Nucleus accumbens (tissue), 56 donors: ENCODE results near the gene ESPNL.
A peak's percentile ranks its signal among the peaks of the same experiment; 100 is the strongest.

ENCODE experiments used
- DNase-seq, 56 donors: peaks; one replicate each; lab custom pipeline; 2025; lab: John Stamatoyannopoulos, UW

Gene ESPNL

DNA sequence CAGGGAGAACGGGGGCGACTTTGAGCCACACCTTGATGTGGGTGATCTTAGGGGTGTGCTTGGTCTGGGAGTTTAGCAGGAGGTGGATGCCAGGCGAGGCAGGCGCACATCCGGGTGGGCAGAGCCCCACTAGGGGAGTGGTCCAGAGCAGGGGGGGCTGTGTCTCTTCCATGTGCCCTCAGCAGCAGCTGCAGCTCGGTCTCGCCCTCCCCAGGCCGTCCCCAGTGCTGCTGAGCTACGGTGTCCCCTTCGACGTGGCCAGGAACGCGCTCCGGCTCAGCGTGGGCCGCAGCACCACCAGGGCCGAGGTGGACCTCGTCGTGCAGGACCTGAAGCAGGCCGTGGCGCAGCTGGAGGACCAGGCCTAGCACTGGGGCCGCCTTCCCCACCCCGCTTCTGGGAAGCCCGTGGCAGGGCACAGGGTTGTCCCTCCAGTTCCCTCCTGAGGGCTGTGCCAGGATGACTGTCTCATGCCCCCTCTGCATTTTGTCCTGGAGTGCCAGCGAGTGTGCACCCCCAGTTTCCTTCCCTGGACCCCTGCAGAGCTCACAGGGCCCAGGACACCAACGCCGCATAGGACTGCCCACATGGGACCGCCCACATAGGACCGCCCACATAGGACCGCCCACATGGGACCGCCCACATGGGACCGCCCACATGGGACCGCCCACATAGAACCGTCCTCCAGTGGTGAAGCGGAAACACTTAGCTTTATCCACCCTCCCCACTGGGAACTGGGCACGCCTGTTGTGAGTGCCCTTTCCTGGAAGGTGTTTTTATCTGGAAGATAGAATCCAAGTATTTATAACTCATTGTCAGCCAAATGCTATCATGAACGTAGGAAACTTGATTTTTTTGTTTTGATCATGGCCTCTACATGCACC, 1.9 kb upstream of the ESPNL start:
- DNase-seq, result peak in 5 of 56 donors; percentile 10 to 41 (median 17)

DNA sequence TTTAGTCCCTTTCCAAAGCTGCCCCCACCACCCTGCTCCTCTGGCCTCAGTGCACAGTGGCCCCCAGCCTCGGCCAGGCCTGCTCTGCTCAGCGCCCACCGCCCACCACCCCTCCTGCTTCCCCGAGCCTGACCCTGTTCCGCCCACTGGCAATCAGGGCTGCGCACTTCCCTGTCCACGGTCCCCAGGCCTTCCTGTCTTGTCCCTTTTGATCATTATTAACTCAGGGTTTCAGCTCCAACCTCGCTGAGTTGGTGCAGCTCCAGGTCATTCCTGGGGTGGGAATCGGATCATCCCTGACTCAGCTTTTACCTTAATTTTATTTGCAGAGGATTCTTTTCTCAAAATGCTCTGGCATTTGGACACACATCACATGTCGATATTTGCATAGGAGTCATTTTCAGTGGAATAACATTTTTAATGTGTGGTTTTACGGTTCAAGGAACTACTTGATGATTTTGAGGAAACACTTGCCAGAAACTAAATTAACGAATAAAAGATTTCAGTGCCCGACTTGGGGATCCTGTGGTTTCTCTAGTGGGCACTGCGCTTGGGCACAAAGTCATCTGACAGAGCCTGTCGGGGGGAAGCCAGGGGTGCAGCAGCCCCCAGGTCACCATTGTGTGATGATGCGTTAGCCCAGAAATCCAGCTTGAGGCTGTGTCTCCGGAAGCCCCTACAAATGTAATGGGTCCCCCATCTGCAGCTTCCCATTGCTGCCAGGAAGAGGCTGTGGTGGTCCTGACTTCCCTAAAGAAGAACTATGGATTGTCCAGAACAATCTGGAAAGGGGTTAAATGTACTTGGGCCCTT, 1.0 kb upstream of the ESPNL start:
- no peak for DNase-seq

DNA sequence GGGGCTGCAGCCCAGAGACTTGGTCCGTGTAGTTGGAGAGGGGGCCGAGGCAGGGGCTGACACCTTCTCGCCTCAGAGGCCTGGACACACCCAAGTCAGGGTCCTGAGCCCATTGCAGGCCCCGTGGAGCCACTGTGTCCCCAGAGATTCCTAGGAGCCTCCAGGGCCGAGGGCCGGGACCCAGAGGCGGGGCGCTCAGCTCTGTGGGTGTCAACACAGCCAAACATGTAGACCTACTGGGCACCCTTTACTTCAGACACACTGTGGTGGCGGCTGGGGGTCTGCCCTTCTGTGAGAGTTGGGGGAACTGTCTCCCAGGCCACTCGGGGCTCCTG, 459 bp upstream of the ESPNL start:
- no peak for DNase-seq

DNA sequence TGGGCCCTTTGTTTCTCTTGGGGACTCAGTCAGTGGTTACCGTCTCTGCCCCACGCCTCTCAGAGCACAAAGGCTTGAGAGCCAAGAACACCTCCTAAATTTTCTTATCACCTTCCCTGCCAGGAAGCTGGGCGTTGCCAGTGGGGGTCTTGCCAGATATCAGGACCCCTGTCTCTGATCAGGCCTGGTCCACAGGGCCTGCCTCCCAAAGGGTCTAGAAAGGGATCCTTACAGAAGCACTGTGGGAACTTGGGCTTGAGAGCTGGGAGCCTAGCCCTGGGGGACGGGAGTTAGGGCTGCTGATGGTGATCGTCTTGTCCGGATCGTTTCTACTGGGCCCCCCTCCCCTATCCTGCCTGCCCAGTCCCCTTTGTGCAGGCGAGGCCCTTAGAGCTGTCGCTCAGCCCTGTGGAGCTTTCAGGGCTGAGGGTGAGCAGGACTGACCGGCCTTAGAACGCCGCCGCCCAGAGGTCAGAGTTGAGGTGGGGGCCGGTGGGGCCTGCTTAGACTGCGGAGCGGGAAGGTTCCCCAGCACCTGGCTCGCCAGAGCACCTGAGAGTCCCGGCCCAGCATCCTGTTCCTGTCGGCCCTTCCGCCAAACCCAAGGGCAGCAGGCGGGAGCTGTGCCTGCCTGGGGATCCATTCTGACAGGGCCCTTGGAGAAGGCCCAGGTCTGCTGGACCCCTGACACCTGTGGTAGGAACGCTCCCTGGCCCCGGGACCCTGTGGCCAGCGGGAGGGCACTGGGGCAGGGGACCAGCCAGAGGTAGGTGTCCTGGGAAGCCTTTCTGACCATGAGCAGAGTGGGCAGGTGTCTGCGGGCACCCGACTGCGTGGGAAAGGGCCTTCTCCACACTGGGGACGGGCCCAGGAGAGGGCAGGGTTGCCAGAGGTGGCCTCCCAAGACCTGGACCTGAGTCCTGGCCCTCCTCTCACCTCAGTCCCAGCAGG, 956 bp downstream of the ESPNL start:
- no peak for DNase-seq

DNA sequence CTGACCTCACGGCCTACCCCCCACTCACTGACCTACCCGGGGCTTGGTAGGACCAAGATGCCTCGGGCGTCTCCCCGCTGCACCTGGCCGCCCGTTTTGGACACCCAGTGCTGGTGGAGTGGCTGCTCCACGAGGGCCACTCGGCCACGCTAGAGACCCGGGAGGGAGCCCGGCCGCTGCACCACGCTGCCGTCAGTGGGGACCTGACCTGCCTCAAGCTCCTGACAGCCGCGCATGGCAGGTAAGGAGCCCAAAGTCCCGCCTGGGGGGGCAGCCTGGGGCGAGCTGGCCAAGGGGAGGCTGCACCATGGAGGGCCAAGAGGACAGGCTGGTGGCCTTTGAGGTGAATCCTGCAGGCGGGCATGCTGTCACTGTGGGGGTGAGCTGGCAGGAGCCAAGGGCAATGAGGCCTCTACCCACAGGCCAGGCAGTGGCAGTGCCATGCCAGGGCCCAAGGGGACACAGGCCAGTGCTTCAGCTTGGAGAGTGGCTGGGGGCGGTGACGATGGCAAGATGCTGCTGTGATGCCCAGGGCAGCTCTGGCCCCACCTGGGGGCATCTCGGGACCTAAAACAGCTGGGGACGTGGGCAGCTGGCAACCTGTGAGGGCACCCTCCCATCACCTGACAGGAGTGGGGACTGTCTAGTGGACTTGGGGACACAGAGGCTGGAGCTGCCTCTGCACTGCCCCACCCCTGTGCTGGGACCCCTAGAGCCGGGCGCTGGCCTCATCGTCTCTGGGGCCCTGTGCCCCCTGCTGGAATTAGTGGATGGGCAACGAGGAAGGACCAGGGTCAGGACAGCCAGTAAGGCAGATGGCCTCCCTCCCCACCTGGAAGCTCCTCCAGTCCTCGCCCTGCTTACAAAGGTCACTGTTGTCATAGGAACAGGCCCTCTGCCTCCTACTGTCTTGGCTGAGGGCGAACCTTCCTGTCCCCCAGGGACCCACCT, 2.0 kb downstream of the ESPNL start:
- no peak for DNase-seq

DNA sequence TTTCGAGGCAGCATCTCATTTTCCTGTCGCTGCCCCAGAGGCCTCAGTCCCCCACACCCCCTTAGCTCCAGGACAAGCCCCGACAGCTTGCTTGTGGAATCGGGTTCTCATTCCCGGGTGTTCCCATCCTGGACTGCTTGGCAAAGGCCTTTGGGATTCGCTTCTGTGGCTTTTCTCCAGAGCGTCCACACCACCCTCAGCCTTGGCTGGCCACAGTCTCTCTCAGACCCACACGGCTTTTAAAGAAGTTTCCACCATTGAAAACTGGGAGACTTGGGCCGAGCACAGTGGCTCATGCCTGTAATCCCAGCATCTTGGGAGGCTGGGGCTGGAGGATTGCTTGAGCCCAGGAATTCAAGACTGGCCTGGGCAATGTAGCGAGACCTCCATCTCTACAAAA, 2.7 kb downstream of the ESPNL start:
- DNase-seq, result no peak

DNA sequence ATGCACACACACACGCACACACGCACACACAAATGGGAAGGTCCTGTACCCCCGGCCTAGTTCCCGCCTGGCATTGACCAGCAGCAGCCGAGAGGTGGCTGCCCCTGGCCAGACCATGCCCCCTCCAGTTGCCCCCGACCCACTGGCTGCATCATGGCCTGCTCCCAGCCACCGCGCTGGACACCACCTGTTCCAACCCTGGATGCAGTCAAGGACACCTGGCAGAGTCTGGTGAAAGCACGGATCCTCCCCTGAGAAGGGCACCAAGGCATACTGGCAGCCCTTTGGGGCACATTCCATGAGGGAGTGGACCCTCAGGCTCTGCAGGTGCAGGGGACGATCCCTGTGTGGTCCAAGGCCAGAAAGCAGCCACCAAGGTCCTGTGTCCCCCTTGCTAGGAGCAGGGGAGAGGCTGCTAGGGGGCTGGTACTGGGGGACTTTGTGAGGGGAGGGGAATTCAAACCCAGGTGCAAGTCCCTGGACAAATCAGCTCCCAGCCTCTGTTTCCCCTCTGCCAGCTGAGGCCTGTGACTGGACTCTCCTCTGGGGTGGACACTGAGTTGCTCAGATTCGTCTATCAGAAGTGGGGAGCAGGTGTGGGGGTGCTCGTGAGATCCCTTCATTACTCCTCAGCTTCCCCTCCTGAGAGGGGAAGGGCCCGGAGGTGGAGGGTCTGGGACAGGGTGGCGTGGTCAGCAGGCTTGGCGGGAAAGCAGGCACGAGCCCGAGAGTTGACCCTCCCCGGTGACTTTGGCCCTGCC, 3.5 kb downstream of the ESPNL start:
- DNase-seq, result no peak

DNA sequence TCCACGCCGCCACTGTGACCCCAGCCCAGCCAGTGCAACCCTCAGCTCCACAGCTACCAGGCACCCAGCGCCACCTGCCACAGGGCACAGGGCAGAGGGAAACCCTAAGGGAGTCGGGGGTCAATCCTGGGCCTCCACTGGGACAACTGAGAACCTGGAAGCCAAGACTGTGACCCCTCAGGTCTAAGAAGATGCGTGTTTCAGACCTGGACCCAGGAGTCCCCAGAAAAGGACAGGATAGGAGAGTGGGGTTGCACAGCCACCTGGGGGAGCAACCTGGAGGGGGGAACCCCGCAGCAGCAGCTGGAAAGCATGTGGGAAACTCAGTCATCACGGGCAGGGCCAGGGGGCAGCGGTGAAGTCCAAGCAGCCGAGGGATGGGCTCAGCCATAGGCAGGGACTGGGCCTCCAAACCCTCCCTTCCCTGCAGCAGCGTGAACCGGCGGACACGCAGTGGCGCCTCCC, 4.1 kb downstream of the ESPNL start:
- DNase-seq, result no peak

DNA sequence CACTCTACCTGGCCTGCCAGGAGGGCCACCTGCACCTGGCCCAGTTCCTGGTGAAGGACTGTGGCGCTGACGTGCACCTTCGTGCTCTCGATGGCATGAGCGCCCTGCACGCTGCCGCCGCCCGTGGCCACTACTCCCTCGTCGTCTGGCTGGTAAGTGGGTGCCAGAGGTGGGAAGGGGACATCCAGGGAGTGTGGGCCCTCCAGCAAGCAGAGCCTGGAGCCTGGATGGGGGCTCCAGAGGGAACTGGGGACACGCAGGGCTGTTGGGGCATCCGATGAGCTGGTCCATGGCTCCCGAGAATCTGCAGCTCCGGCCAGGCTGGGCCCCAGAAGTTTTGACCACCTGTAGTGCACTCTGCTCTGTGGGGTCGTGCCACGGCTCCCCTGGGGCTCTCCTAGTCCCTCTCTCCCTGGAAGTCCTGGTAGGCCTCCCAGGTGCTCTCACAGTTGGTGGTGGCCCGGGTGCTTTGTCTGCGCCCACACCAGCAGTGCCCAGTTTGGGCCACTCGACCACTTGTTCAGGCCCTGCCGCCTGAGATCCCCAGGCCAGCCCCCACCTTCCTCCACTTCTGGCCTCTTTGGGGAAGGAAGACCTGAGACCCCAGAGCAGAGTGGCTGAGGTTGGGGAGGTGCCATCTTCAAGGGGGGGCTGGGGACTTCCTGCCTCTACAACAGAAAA, 4.7 kb downstream of the ESPNL start:
- no peak for DNase-seq

DNA sequence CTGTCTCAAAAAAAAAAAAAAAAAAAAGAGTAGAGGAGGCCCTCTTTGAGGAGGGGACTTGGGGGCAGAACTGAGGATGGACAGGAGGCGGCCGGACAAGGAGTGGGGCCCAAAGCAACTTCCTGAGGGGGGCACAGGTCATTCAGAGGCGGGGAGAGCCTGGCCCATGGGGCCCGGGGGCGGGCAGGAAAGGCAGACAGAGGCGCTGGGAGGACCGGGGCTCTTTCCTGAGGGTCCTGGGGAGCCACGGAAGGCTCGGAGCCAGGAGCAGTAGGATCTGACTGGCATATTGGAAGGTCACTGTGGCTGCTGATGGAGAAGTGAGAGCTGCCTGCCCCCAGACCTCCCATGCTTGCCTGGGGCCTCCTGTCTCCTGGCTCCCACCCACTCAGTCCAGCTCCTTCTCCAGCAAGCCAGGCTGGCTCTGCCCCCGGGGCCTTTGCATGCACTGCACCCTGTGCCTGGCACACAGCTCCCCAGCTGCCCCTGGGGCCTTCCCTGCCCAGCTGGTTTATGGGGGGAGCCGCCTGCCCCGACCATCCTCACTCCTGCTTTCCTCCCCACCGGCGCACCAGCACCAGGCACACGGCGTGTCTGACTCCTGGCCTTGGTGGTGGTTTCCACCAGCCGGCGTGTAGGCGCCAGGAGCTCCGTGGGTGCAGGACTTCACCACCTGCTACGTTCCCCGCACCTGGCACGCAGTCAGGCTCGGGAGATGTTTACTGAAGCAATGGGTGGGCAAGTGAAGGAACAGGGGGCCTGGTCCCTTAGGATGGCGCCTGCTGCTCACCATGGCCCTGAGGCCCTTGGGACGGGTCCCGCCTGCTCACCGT, 5.6 kb downstream of the ESPNL start:
- no peak for DNase-seq

DNA sequence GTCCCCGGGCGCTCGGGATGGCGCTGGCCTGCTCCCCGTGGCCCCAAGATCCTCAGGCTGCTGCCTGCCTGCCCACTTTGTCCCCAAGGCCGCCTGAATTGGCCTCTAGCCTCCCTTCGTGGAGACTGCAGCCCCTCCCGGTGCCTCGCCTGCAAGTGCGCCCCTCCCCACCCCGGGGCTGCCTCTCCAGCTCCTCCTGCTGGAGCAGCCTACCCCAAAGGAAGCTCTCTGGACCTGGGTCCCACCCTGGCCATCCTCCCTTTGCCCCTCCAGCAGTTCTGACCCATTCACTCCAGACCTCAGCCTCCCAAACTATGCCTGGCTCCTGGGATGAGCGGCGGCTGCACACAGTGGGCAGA, 6.2 kb downstream of the ESPNL start:
- no peak for DNase-seq

DNA sequence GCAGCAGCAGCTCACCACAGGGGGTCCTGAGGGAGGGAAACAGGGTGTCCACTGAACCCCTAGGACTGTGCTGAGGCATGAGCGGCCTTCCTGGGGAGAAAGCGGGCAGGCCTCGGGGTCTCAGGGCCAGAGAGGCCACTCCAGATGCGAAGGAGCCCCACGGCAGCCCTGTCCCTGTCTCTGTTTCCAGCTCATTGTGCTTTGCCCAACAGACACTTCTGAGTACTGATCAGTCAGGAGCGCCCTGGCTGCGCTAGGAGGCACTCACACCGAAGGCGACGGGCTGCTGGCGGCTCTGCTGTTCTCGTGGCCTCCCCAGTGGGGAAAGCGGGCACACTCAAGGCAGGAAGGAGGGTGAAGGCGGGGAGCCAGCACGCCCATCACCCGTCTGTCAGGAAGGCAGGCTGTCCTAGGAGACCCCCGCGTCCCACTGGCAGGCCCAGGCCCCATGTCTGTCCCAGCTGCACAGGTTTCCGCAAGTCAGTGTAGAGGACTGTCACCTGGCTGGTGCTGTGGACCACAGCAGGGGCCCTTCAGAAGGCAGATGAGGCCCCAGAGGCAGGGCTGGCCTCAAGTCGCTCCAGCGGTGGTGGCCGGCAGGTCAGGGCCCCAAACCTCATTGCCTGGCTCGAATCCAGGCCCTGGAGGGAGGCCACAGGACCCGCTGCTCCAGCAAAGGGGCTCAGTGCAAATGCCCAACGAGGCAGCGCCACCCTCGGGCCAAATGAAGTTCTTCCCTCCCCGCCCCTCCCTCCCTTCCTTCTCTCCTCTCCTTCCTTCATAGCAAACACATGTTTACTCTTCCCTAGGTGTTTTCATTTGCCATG, 6.8 kb downstream of the ESPNL start:
- no peak for DNase-seq

DNA sequence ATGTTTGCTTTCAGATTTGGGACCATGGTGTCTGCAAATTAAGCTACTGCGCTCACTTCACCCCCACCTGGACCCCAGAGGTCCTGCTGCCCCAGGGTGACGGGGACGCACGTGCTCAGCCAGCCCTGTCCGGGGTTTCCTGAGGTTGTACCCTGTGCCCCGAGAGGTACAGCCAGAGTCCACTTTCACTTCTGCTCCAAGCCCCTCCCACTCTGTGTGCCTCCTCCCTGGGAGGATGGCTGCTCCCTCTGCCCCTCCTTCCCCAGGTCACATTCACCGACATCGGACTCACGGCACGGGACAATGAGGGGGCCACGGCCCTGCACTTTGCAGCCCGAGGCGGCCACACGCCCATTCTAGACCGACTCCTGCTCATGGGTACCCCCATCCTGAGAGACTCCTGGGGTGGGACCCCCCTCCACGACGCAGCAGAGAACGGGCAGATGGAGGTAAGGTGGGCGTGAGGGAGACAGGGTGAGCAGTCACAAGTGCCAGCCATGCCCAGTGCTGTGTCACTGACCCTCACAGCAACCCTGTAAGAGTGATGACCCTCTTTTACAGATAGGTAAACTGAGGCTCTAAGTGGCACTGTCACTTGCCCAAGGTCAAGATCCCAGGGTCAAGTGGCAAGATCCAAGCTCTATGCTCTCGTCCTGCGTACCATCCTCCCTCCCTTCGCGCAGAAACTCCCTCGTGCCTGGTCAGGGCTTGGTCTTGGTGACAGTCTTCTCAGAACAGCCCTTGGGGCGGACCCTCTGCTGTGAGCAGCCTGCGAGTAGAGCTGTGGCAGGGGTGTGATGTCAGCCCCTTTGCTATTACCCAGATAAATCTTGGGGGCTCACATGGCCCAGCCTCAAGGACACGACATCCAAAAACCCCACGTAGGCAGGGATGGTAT, 7.6 kb downstream of the ESPNL start:
- no peak for DNase-seq

DNA sequence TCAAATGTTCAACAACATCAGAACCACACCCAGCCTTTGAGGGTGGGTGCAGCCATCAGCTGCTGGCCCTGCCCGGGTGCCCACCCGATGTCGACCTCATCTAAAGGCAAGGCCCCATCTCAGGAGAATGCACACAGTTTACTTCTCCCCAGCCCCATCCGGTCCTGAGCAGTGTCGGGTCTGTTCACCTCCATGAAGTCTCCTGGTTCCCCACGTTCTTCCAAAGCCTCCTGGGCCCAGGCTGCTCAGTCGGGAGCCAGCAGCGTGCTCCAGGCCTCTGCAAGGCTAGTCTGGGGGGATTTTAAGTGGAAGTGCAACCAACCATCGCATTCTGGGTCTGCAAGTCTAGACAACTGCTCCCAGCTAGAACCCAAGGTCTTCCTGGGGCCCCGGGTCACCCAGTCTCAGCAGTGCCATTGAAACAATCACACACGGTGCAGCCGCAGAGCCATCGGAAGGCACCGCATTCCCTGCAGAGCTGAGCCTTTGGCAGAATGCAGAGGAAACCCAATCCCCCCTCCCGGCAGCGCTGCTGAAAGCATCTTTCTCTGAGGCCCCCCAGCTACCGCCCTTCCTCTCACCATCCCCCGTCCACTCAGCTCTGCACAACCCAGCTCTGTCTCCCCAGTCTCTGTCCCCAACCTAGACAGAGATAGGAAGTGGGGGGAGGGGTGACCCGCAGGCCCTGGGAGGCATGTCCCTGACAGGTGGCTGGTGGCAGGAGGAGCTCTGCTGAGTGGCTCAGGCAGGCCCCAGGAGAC, 8.5 kb downstream of the ESPNL start:
- DNase-seq, result no peak

DNA sequence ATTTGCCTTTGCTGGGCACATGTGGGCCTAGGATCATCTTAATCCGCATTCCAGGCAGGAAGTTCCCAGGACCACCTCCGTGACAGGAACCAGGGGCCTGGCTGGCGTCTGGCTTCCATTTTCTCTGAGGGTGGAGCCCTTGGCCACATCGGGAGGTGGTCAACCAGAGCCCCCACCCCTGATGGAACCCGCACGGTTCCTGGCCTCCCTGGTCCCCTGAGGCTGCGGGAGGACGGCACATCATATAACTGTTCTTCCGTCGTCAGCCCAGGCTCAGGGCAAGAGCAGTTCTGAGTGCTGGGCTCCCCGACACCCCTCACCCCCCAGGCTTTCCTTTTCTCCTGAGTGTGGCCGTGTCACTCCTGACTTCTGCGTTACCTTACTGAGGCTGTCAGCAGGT, 13.5 kb downstream of the ESPNL start:
- DNase-seq, result no peak
